HepG2 (cell line): ENCODE results near the gene LSM14B. TPM values are rescaled to one million over a fixed set of nuclear protein-coding genes. Genes with fewer than 3 reads are reported as not detected.
A peak's percentile ranks its signal among the peaks of the same experiment; 100 is the strongest.

ENCODE experiments used
- ARHGAP35 ChIP-seq: sonication (generic); formaldehyde crosslinking; IDR thresholded peaks from 2 replicates; pipeline ENCODE4 v1.9.0; 2022; ENCODE audit warnings: mild to moderate bottlenecking, inconsistent platforms, moderate library complexity, missing genetic modification reagents, borderline replicate concordance
- ARID3A ChIP-seq: IDR thresholded peaks from 2 replicates; pipeline ENCODE4 v1.6.1; 2012; ENCODE audit warnings: low read depth, low read length, improper control_type of control experiment
- BCL6 ChIP-seq: IDR thresholded peaks from 2 replicates; pipeline ENCODE4 v1.6.1; 2016; ENCODE audit warnings: missing genetic modification reagents, missing compliant biosample characterization
- CEBPG ChIP-seq: IDR thresholded peaks from 2 replicates; pipeline ENCODE4 v1.6.1; 2016
- HMG20A ChIP-seq: IDR thresholded peaks from 2 replicates; pipeline ENCODE4 v1.6.1; 2016; ENCODE audit warnings: borderline replicate concordance
- HOXA3 ChIP-seq: sonication (generic); formaldehyde crosslinking; IDR thresholded peaks from 2 replicates; pipeline ENCODE4 v1.5.0; 2020; ENCODE audit warnings: missing genetic modification reagents
- JUND ChIP-seq: sonication (generic); formaldehyde crosslinking; IDR thresholded peaks from 2 replicates; pipeline ENCODE4 v1.8.0; 2022; ENCODE audit warnings: mild to moderate bottlenecking, missing genetic modification reagents
- KAT8 ChIP-seq: IDR thresholded peaks from 2 replicates; pipeline ENCODE4 v1.6.1; 2016; ENCODE audit warnings: missing genetic modification reagents, missing compliant biosample characterization
- KDM2A ChIP-seq: sonication (generic); formaldehyde crosslinking; IDR thresholded peaks from 2 replicates; pipeline ENCODE4 v1.4.0; 2020; ENCODE audit warnings: low read depth, missing genetic modification reagents, borderline replicate concordance
- MAFK ChIP-seq, 2 experiments: IDR thresholded peaks in 1 of 2; conservative IDR thresholded peaks in 1 of 2; 2 replicates each; pipeline ENCODE4 v1.6.1; 2011; ENCODE audit warnings: improper control_type of control experiment in 2 of 2, low read length in 2 of 2
- MIER2 ChIP-seq: IDR thresholded peaks from 2 replicates; pipeline ENCODE4 v1.6.1; 2016; ENCODE audit warnings: missing biosample characterization, missing genetic modification reagents
- MXI1 ChIP-seq: IDR thresholded peaks from 3 replicates; pipeline ENCODE4 v1.6.1; 2012; ENCODE audit warnings: low read depth, low read length, inconsistent platforms, borderline replicate concordance
- PAX8 ChIP-seq: sonication (generic); formaldehyde crosslinking; IDR thresholded peaks from 2 replicates; pipeline ENCODE4 v1.8.0; 2022; ENCODE audit warnings: mild to moderate bottlenecking, missing genetic modification reagents, borderline replicate concordance
- POGZ ChIP-seq: sonication (generic); formaldehyde crosslinking; IDR thresholded peaks from 2 replicates; pipeline ENCODE4 v1.4.0; 2020; ENCODE audit warnings: mild to moderate bottlenecking, missing genetic modification reagents
- SPEN ChIP-seq: sonication (generic); formaldehyde crosslinking; IDR thresholded peaks from 2 replicates; pipeline ENCODE4 v1.5.1; 2020; ENCODE audit warnings: low read depth, mild to moderate bottlenecking, missing genetic modification reagents
- SRY ChIP-seq: sonication (generic); formaldehyde crosslinking; IDR thresholded peaks from 2 replicates; pipeline ENCODE4 v1.8.0; 2022; ENCODE audit warnings: mild to moderate bottlenecking, missing genetic modification reagents
- TGIF2 ChIP-seq: IDR thresholded peaks from 2 replicates; pipeline ENCODE4 v1.6.1; 2016; ENCODE audit warnings: control low read depth, missing compliant biosample characterization
- TRAFD1 ChIP-seq: sonication (generic); formaldehyde crosslinking; IDR thresholded peaks from 2 replicates; pipeline ENCODE4 v1.5.1; 2020; ENCODE audit warnings: missing genetic modification reagents, mild to moderate bottlenecking, borderline replicate concordance
- WIZ ChIP-seq: sonication (generic); formaldehyde crosslinking; IDR thresholded peaks from 2 replicates; pipeline ENCODE4 v1.5.1; 2020; ENCODE audit warnings: mild to moderate bottlenecking, missing genetic modification reagents
- ZBTB38 ChIP-seq: sonication (generic); formaldehyde crosslinking; IDR thresholded peaks from 2 replicates; pipeline ENCODE4 v1.5.1; 2020; ENCODE audit warnings: mild to moderate bottlenecking, missing genetic modification reagents
- ZFP41 ChIP-seq: sonication (generic); formaldehyde crosslinking; IDR thresholded peaks from 2 replicates; pipeline ENCODE4 v1.4.0; 2020; ENCODE audit warnings: mild to moderate bottlenecking, missing genetic modification reagents, borderline replicate concordance
- ZNF121 ChIP-seq: sonication (generic); formaldehyde crosslinking; IDR thresholded peaks from 2 replicates; pipeline ENCODE4 v1.5.0; 2020; ENCODE audit warnings: mild to moderate bottlenecking, missing genetic modification reagents
- ZSCAN21 ChIP-seq: sonication (generic); formaldehyde crosslinking; IDR thresholded peaks from 2 replicates; pipeline ENCODE4 v1.8.0; 2022; ENCODE audit warnings: mild to moderate bottlenecking, missing genetic modification reagents, moderate library complexity, borderline replicate concordance
- polyA plus RNA-seq, 8 experiments: library from polyadenylated mRNA; depleted of rRNA in 3 of 8; stranded (reverse) in 7 of 8; unstranded in 1 of 8; fragments of >200 nt; fragmentation: Illumina TruSeq in 4 of 8; extraction: Trizol in 4 of 8; gene quantifications; 2 replicates each; pipeline versions ENCODE4 v1.2.1 to v1.2.3, GENCODE V29; 2011 to 2016; ENCODE audit warnings: low read depth in 4 of 8, missing spikeins in 1 of 8, mixed read lengths in 1 of 8; ENCODE audit not compliant: insufficient read depth in 1 of 8
- total RNA-seq, 5 experiments: library from RNA; depleted of rRNA; stranded (reverse); fragments of >200 nt; fragmentation: Illumina TruSeq; extraction: Trizol; gene quantifications; 2 replicates each; pipeline ENCODE4 v1.2.3, GENCODE V29; 2016; ENCODE audit warnings: low read depth in 1 of 5
- TF ChIP-seq, protein P1 (sequence below): sonication (generic); formaldehyde crosslinking; IDR thresholded peaks from 2 replicates; pipeline ENCODE4; 2020; ENCODE audit warnings: missing genetic modification reagents, mild to moderate bottlenecking, borderline replicate concordance

Gene LSM14B
- total and polyA plus RNA-seq, 2 of the 13 experiments (the other 11 are each of a cell fraction or from before 2014, with no cell fraction given): 43.3 to 79.2 TPM

GRCh38 chr20:62134735-62135231 lies 12.5 kb downstream of the LSM14B start (continued):
- TF ChIP-seq KAT8 (CRISPR knock-in tag) (peak; percentile 62; the same call in 1 of the 2 replicates), SPEN (CRISPR knock-in tag) (peak; percentile 72), ZNF121 (CRISPR knock-in tag) (peak; percentile 41; the same call in 1 of the 2 replicates), ARHGAP35 (CRISPR knock-in tag) (no peak), SRY (CRISPR knock-in tag) (0 out of 2 replicates have a peak, but pooled peaks have one; percentile 52), WIZ (CRISPR knock-in tag) (0 out of 2 replicates have a peak, but pooled peaks have one; percentile 61), TRAFD1 (peak; percentile 25; the same call in 1 of the 2 replicates), MXI1 (peak; percentile 73; the same call in 1 of the 3 replicates), ZSCAN21 (CRISPR knock-in tag) (peak; percentile 48; the same call in 1 of the 2 replicates), MAFK (conservative IDR thresholded peaks at IDR 0.05 in 1 of 2, IDR thresholded peaks at IDR 0.05 in 1 of 2; ENCODE audit: low read length in 2 of 2) (peak; percentile 52 to 64), HMG20A (CRISPR knock-in tag) (0 out of 2 replicates have a peak, but pooled peaks have one; percentile 18), PAX8 (CRISPR knock-in tag) (no peak), ZFP41 (CRISPR knock-in tag) (no peak), POGZ (no peak), KDM2A (peak; percentile 91), BCL6 (CRISPR knock-in tag) (peak; percentile 67), HOXA3 (peak; percentile 56; the same call in 1 of the 2 replicates), ARID3A (peak; percentile 50; the same call in 1 of the 2 replicates), CEBPG (peak; percentile 76), ZBTB38 (CRISPR knock-in tag) (peak; percentile 94), JUND (CRISPR knock-in tag) (0 out of 2 replicates have a peak, but pooled peaks have one; percentile 29), TGIF2 (CRISPR knock-in tag) (peak; percentile 71), MIER2 (CRISPR knock-in tag) (peak; percentile 35; the same call in 1 of the 2 replicates)
- TF ChIP-seq, protein P1, sequence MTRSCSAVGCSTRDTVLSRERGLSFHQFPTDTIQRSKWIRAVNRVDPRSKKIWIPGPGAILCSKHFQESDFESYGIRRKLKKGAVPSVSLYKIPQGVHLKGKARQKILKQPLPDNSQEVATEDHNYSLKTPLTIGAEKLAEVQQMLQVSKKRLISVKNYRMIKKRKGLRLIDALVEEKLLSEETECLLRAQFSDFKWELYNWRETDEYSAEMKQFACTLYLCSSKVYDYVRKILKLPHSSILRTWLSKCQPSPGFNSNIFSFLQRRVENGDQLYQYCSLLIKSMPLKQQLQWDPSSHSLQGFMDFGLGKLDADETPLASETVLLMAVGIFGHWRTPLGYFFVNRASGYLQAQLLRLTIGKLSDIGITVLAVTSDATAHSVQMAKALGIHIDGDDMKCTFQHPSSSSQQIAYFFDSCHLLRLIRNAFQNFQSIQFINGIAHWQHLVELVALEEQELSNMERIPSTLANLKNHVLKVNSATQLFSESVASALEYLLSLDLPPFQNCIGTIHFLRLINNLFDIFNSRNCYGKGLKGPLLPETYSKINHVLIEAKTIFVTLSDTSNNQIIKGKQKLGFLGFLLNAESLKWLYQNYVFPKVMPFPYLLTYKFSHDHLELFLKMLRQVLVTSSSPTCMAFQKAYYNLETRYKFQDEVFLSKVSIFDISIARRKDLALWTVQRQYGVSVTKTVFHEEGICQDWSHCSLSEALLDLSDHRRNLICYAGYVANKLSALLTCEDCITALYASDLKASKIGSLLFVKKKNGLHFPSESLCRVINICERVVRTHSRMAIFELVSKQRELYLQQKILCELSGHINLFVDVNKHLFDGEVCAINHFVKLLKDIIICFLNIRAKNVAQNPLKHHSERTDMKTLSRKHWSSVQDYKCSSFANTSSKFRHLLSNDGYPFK (CRISPR knock-in tag): no peak
